ENCODE measurements around the gene MCF2L2. TPM values are rescaled to one million over a fixed set of nuclear protein-coding genes. Genes with fewer than 3 reads are reported as not detected.
A peak's percentile ranks its signal among the peaks of the same experiment; 100 is the strongest.

MCF2L2 gene
- total RNA-seq, 1 donor from 2014 or later: 18.1 TPM

DNA sequence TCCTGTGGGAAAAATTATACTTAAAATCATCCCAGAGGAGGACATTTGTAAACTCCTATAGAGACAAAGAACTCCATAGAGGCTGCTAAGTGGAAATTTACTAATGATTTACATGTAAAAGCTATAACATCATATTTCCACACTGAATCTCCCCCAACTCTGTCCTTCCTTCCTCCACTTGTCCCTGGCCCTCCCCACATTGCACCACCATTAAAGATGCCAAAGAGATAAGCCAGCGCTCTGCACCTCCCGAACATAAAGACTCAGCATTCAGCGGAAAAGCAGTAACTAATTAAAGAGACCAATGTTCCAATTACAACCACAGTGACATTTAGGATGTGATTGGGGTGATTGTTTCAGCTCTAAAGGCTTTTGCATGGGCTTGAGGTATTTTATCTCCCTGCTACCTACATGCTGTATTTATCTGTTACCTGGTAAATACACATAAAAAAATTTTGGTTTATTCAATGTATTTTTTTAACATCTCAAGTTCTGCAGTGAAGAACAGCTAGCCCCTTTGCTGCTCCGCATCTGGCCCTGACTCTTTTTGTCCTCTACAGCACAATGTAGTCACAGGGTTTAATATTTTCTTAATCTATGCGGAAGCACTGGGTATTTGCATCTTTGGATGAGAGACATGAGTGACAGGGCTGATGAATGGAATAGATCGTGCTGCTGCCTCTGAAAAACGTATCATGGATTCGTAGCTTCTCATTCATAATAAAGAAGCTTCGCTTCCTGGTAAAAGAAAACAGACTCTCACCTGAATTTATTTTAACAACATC is 210.7 kb downstream of the MCF2L2 start:
- Mint-ChIP-seq H3K27me3 (ENCODE audit: unreplicated experiment) (no peaks in the 10 kb centered on the region), H3K27ac (ENCODE audit: unreplicated experiment) (no peak overlapping the region), H3K9me3 (ENCODE audit: unreplicated experiment) (no peaks in the 10 kb centered on the region), H3K4me1 (ENCODE audit: low read depth, unreplicated experiment) (peaks cover 4% of the 10 kb centered on the region), H3K36me3 (ENCODE audit: unreplicated experiment) (no peaks in the 10 kb centered on the region), H3K4me3 (ENCODE audit: unreplicated experiment) (no peak overlapping the region)
- TF ChIP-seq, protein P1, sequence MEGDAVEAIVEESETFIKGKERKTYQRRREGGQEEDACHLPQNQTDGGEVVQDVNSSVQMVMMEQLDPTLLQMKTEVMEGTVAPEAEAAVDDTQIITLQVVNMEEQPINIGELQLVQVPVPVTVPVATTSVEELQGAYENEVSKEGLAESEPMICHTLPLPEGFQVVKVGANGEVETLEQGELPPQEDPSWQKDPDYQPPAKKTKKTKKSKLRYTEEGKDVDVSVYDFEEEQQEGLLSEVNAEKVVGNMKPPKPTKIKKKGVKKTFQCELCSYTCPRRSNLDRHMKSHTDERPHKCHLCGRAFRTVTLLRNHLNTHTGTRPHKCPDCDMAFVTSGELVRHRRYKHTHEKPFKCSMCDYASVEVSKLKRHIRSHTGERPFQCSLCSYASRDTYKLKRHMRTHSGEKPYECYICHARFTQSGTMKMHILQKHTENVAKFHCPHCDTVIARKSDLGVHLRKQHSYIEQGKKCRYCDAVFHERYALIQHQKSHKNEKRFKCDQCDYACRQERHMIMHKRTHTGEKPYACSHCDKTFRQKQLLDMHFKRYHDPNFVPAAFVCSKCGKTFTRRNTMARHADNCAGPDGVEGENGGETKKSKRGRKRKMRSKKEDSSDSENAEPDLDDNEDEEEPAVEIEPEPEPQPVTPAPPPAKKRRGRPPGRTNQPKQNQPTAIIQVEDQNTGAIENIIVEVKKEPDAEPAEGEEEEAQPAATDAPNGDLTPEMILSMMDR (IDR thresholded peaks at IDR 0.05; ENCODE audit: partially characterized antibody, unreplicated experiment): no peak
- DNase-seq: no peak

DNA sequence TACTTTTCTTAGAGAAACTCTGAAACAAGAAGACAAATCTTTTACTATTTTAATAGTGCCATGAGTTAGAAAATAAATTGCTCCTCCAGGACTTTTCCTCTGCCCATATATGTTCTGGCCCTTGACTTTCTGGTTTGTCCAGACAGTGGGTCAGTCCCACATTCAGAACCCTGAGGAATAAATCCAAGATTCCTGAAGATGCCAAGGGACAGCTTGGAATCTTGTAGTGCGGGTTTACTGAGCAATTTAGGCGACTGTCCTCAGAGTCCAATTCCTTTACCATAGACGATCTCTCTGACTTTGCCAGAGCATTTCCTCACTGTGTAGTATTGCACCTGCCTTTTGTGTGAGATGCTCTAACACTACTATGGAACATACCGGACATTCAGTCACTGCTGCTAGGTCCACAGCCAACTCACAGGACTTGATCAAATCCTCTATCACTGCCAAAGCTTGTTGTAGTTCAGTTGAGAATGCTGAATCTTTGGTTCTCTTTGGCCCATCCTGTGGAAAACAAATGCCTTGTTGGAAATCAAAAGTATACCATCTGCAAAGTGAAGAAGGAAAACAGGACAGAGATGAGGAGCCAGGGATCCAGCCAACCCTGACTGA is 212.7 kb downstream of the MCF2L2 start:
- no peak overlapping the region for H3K4me3 Mint-ChIP-seq (ENCODE audit: unreplicated experiment)
- no peak overlapping the region for H3K27ac Mint-ChIP-seq (ENCODE audit: unreplicated experiment)
- DNase-seq: no peak
- no peaks in the 10 kb centered on the region for H3K36me3 Mint-ChIP-seq (ENCODE audit: unreplicated experiment)
- no peaks in the 10 kb centered on the region for H3K27me3 Mint-ChIP-seq (ENCODE audit: unreplicated experiment)
- peaks cover 2% of the 10 kb centered on the region for H3K4me1 Mint-ChIP-seq (ENCODE audit: low read depth, unreplicated experiment)
- TF ChIP-seq, protein P1 (IDR thresholded peaks at IDR 0.05; ENCODE audit: partially characterized antibody, unreplicated experiment): no peak
- no peaks in the 10 kb centered on the region for H3K9me3 Mint-ChIP-seq (ENCODE audit: unreplicated experiment)

DNA sequence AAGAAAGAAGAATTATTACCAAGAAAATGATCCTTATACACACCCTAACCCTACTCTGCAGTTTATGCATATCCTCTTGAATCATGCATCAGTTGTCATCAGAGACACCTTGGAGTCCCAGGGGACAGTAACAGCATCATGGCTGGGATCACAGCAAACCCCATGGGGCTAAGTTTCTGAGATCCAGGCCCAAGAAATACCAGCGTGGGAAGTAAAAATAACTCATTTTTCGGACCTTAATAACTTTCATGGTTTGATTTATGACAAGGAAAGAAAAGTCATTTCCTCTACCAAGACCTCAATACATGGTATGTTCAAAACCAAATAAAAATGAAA is 214.2 kb downstream of the MCF2L2 start:
- H3K27me3 Mint-ChIP-seq (ENCODE audit: unreplicated experiment): no peaks in the 10 kb centered on the region

DNA sequence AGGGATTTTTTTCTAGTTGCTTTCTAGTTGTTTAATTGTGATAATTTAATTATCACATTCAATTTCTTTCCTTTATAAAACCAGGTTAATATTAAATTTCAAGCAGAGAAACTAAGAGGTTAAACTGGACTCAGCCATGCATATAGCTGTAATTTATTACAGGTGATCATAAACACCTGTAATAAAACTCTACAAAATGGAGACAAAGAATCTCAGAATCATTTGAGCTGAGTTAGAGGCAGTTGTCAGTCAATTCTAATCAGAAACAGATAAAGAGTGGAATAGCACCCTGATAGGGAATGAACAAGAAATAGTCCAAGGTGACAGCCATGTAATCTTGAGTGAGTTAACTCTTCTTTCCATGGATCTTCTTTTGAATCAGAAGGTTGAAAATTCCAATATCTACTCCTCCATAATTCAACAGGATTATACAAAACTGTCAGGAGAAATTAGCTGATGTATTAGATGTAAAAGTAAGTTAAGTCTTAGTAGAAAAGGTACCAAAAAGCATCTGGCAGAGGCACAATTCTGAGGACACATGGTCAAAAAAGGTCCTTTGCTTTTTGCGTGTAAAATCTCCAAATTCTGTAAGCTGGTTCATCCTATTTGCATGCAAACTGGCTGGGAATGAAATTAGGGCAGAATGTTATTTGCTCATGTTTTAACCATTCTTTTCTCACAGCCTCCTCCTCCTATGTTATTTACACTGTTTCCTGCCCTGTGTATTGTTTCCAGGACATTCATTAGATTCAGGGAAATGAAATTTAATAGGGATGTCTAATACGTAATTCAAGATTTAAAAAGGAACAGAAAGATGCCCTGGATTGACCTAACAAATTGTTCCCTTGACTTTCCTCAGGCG is 214.8 kb downstream of the MCF2L2 start:
- Mint-ChIP-seq H3K27ac (ENCODE audit: unreplicated experiment) (no peak overlapping the region), H3K36me3 (ENCODE audit: unreplicated experiment) (no peaks in the 10 kb centered on the region), H3K4me3 (ENCODE audit: unreplicated experiment) (no peak overlapping the region), H3K27me3 (ENCODE audit: unreplicated experiment) (no peaks in the 10 kb centered on the region), H3K4me1 (ENCODE audit: low read depth, unreplicated experiment) (no peaks in the 10 kb centered on the region), H3K9me3 (ENCODE audit: unreplicated experiment) (no peaks in the 10 kb centered on the region)
- TF ChIP-seq, protein P1 (IDR thresholded peaks at IDR 0.05; ENCODE audit: partially characterized antibody, unreplicated experiment): no peak
- DNase-seq: no peak

More for the DNA sequence above, 214.2 kb downstream of the MCF2L2 start:
- no peak overlapping the region for H3K4me3 Mint-ChIP-seq (ENCODE audit: unreplicated experiment)
- TF ChIP-seq, protein P1 (IDR thresholded peaks at IDR 0.05; ENCODE audit: partially characterized antibody, unreplicated experiment): no peak
- H3K9me3 Mint-ChIP-seq (ENCODE audit: unreplicated experiment): no peaks in the 10 kb centered on the region
- no peaks in the 10 kb centered on the region for H3K36me3 Mint-ChIP-seq (ENCODE audit: unreplicated experiment)
- H3K4me1 Mint-ChIP-seq (ENCODE audit: low read depth, unreplicated experiment): no peaks in the 10 kb centered on the region
- no peak for DNase-seq
- peak overlapping the region; percentile 15 for H3K27ac Mint-ChIP-seq (ENCODE audit: unreplicated experiment)
